Activated CD4-positive, alpha-beta T cell treated with anti-CD3 and anti-CD28 coated beads, Interleukin-2, amount 10 ng/mL, durations not matched to agents 7 days and 5 days (primary cell): ENCODE measurements around the gene CEBPZOS. TPM values are rescaled to one million over a fixed set of nuclear protein-coding genes. Genes with fewer than 3 reads are reported as not detected.
"Not testable (repeated sequence)": the region's sequence is repeated elsewhere in the genome, so short reads cannot be mapped to it uniquely, and the experiment has no call there.

Experiments
- CTCF ChIA-PET: fragments of 350-600 bp; sonication (Branson Sonifier 250); formaldehyde crosslinking; loops from one replicate; lab custom pipeline; 2021; ENCODE audit warnings: antibody characterized with exemption; lab: Charles Lee
- POLR2A ChIA-PET: fragments of 350-600 bp; sonication (Branson Sonifier 250); formaldehyde crosslinking; loops from one replicate; lab custom pipeline; 2021; ENCODE audit warnings: antibody characterized with exemption; lab: Charles Lee
- DNase-seq: peaks from one replicate; pipeline ENCODE4 v3.0.0-alpha.2; 2020
- H3K27ac Mint-ChIP-seq: one replicate; pipeline ENCODE4 v1.8.0; 2021; ENCODE audit warnings: mild to moderate bottlenecking, moderate library complexity, mixed read lengths
- H3K27me3 Mint-ChIP-seq: one replicate; pipeline ENCODE4 v1.8.0; 2021; ENCODE audit warnings: mixed read lengths
- H3K36me3 Mint-ChIP-seq: one replicate; pipeline ENCODE4 v1.8.0; 2021; ENCODE audit warnings: low read depth, mixed read lengths
- H3K4me1 Mint-ChIP-seq: one replicate; pipeline ENCODE4 v1.8.0; 2021; ENCODE audit warnings: mixed read lengths
- H3K4me3 Mint-ChIP-seq: one replicate; pipeline ENCODE4 v1.8.0; 2021; ENCODE audit warnings: mild to moderate bottlenecking, moderate library complexity, mixed read lengths
- H3K9me3 Mint-ChIP-seq: one replicate; pipeline ENCODE4 v1.8.0; 2021; ENCODE audit warnings: mixed read lengths
- total RNA-seq, 2 experiments: library from RNA; stranded (reverse); gene quantifications; one replicate each; pipeline ENCODE4 v1.2.3, GENCODE V29; 2021

The CEBPZOS gene
- total RNA-seq, 2 experiments from 2014 or later = 37.5 to 38.5 TPM

DNA sequence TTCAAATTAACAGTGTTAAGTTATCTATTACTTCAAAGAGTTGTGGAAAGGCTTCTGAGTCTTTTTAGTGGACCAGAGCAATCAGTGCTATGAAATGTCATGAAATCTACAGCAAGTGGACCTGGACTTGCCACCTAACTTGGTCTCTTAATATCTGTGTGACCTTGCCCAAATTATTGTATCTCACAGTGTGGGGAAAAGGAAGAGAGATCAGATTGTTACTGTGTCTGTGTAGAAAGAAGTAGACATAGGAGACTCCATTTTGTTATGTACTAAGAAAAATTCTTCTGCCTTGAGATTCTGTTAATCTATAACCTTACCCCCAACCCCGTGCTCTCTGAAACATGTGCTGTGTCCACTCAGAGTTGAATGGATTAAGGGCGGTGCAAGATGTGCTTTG, 28.8 kb downstream of the CEBPZOS start:
- H3K27me3 Mint-ChIP-seq, CTCF ChIA-PET, H3K9me3 Mint-ChIP-seq, POLR2A ChIA-PET, H3K4me3 Mint-ChIP-seq, H3K27ac Mint-ChIP-seq, DNase-seq: not testable (repeated sequence)
- Mint-ChIP-seq H3K4me1 (peaks cover 59% of the 10 kb centered on the region), H3K36me3 (peaks cover 57% of the 10 kb centered on the region)

DNA sequence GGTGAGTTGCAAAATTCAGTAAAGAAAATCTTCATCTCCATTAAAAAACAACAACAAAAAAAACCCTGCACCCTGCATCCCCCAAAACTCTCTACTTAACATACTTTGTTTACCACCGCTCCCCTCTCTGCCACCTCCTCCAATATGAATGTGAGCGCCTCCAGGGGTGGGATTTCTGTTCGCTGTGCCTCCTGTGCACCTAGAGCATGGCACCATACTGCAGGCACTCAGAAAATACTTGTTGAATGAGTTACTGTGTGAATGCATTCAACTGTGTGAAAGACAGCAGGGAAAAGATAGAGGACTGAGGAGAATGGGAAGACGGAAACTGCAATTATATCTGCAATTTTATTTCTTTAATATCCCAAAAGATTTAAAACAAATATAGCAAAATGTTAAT, 30.6 kb downstream of the CEBPZOS start:
- H3K4me3 Mint-ChIP-seq = no peak overlapping the region
- no peak overlapping the region for H3K27ac Mint-ChIP-seq
- peaks cover 52% of the 10 kb centered on the region for H3K4me1 Mint-ChIP-seq
- peaks cover 40% of the 10 kb centered on the region for H3K36me3 Mint-ChIP-seq
- CTCF ChIA-PET = no interaction called here
- no peaks in the 10 kb centered on the region for H3K9me3 Mint-ChIP-seq
- H3K27me3 Mint-ChIP-seq = no peaks in the 10 kb centered on the region
- no peak for DNase-seq
- POLR2A ChIA-PET = no interaction called here

DNA sequence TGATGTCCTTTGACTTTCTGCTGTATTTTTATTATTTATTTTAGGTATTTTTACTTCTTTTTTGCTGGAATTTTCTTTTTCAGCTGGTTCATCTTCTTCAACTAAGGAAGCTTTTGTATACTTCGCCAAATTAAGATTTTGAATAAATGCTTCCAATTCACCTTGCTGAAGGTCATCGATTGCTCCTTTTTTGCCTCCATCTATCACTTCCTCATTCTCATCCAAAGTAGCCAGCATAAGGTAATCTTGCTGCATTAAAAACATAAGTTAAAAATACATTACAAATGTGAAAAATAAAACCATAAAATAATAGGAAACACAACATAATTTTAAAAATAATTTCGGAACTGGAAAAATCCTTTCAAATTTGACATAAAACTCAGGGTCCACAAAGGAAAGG, 32.5 kb downstream of the CEBPZOS start:
- Mint-ChIP-seq H3K27ac (no peak overlapping the region), H3K36me3 (peaks cover 27% of the 10 kb centered on the region), H3K4me1 (peaks cover 35% of the 10 kb centered on the region), H3K27me3 (no peaks in the 10 kb centered on the region), H3K4me3 (no peak overlapping the region), H3K9me3 (no peaks in the 10 kb centered on the region)
- ChIA-PET CTCF (no interaction called here), POLR2A (no interaction called here)
- DNase-seq = no peak

DNA sequence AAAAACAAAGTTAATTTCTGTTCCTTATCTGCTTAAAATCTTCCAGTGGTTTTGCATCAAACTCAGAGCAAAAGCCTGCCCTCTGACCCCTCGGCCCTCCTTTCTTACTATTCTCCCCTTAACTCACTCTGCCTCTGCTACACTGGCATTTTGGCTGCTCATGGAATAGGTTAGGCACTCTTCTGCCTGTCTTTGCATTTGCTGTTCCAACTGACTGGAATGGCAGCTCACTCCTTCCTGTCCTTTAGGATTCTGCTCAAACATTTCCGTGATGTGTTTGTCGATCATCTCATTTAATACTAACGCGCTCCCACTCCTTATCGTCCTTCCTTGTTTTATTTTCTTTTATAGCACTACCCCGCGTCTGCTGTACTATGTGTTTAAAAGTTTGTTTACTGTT, 34.3 kb downstream of the CEBPZOS start:
- no peak for DNase-seq
- Mint-ChIP-seq H3K4me3 (no peak overlapping the region), H3K9me3 (no peaks in the 10 kb centered on the region), H3K27ac (no peak overlapping the region), H3K27me3 (no peaks in the 10 kb centered on the region), H3K36me3 (peaks cover 28% of the 10 kb centered on the region), H3K4me1 (peaks cover 33% of the 10 kb centered on the region)
- ChIA-PET POLR2A (no interaction called here), CTCF (interaction anchor here (1.4 kb wide), 1 partner anchor 29 kb away, joined by 3 read pairs; no protein-coding TSS in a partner anchor)

DNA sequence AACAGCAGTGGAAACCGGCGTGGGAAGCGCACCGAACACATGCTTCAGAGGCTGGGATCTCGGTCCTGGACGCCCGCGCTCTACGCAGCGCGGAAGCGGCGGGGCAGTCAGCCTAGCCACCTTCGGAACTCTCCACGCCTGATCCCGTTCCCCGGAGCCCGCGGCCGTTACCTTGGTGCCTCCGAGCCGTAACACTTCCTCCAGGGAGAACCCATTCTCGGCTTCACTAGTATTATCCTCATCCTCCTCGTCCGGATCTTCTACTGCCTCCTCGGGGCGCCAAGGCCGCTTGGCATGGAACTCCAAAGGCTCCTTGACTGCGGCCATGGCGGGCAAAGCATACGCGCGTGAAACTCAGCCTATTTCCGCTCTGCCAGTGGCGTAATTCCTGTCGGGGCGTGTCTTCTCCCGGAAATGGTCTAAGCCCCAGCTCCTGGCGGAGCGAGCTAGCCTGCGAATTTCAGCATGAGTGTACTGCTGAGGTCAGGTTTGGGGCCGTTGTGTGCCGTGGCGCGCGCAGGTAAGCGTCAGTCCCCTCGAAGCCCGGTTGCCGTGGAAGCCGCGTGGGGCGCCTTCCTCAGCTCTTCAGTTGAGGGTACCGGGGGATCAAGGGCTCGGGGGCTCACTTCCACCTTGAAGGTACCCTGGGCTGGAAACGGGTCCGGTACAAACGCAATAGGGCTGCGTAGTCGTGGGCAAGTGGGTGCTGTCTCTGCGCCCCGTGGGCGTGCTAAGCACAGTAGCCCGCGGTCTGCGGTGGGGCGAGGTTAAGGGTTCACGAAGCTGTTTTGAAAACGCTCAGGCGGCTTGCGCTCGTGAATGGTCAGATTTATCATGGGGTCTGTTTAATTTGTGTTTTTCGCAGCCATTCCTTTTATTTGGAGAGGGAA, 35.2 kb downstream of the CEBPZOS start, which contains the start of the genes CEBPZ and NDUFAF7:
TSS of gene CEBPZ (minus strand) at position 356 of the 890 bp plus-strand sequence. CDS start at position 327, 29 bp downstream.
TSS of gene NDUFAF7 (plus strand) at position 418 of the 890 bp plus-strand sequence. CDS start at position 466, 48 bp downstream.
- CTCF ChIA-PET = interaction anchor here (0.9 to 1.4 kb wide), 4 partner anchors 14 to 120 kb away, joined by 3 to 6 read pairs (median 4); partner anchors contain the start of gene EIF2AK2
- POLR2A ChIA-PET = no interaction called here
- peak; percentile 91 for DNase-seq
- Mint-ChIP-seq H3K27me3 (no peaks in the 10 kb centered on the region), H3K9me3 (peaks cover 3% of the 10 kb centered on the region), H3K4me3 (no peak within 1 kb of the TSS), H3K27ac (no peak within 1 kb of the TSS), H3K4me1 (peaks cover 29% of the 10 kb centered on the region), H3K36me3 (peaks cover 28% of the 10 kb centered on the region)

DNA sequence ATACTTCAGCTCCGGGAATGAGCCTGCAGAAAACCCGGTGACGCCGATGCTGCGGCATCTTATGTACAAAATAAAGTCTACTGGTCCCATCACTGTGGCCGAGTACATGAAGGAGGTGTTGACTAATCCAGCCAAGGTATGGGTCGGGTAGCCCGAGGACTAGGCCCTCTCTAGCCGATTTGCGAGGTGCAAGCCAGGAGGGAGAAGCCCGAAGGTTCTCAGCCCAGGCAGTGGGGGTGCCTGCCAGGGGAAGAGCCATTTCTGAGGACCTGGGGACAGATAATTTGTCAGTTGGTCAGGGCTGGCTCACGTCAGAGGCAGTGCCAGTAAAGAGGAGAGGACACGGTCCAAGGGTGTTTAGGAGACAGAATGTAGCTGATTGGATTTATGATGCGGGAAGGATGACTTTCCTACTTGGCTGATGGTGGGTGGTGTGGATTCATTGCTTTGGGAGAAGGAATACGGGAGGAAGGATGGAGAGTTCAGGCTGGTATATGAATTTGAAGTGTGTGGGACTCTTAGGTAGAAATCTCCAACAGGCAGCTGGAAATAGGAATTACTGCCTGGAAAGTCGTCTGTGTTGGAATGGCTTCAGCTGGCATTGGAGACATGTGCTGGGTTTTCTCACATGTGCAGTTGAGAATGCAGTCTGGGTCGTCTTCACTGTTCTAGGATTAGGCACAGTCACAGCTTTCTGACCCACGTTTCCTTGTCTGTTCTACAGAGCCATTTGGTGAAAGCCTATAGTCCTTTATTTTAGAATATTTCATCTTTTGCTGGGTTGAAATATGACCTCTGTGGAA, 36.0 kb downstream of the CEBPZOS start:
- CTCF ChIA-PET = interaction anchor here (0.9 to 1.4 kb wide), 4 partner anchors 15 to 120 kb away, joined by 3 to 6 read pairs (median 4); partner anchors contain the start of gene EIF2AK2
- H3K4me3 Mint-ChIP-seq = no peak overlapping the region
- H3K4me1 Mint-ChIP-seq = peaks cover 24% of the 10 kb centered on the region
- DNase-seq = no peak
- H3K9me3 Mint-ChIP-seq = peaks cover 3% of the 10 kb centered on the region
- H3K27ac Mint-ChIP-seq = no peak overlapping the region
- POLR2A ChIA-PET = no interaction called here
- no peaks in the 10 kb centered on the region for H3K27me3 Mint-ChIP-seq
- peaks cover 27% of the 10 kb centered on the region for H3K36me3 Mint-ChIP-seq

DNA sequence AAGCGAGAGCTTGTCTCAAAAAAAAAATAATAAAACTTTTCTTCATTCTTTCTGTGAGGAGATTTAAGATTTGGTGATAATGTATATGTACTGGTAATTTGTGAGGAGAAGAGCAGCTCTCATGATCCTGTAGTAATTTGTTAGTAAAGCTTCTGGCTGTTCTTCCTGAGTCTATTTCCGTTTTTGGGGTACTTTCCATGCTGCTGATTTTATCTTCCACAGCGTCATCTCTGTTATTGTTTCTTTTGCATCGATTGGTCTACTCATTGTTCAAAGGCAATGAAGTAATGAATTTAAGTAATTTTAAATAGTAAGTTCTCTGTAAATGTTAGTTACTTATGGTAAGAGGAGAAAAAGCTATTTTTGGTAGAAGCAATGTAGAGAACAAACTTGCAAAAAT, 47.1 kb downstream of the CEBPZOS start:
- Mint-ChIP-seq H3K27me3 (no peaks in the 10 kb centered on the region), H3K36me3 (peaks cover 78% of the 10 kb centered on the region), H3K4me3 (no peak overlapping the region), H3K27ac (peak overlapping the region; percentile 36), H3K9me3 (peaks cover 4% of the 10 kb centered on the region), H3K4me1 (peaks cover 18% of the 10 kb centered on the region)
- ChIA-PET CTCF (interaction anchor here (1.6 kb wide), 1 partner anchor 9 kb away, joined by 4 read pairs; no protein-coding TSS in a partner anchor), POLR2A (no interaction called here)
- DNase-seq = no peak

DNA sequence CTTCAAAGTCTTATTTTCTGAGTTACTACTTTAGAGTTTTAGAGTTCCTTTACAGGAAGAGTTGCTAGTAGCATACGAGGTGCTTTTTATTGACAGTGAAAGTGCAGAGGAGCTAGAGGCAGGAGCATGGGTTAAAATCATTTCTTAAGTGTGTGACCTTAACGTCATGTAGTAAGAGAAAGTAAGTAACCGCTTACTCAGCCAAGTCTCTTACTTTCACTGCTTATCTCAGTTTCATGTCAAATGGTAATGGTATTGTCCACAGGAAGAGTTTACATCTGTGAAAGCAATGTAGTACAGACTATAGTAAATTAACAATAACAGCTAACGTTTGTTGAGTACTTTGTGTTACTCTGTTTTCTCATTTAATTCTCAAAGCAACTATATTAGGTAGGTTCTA, 47.7 kb downstream of the CEBPZOS start:
- Mint-ChIP-seq H3K9me3 (peaks cover 4% of the 10 kb centered on the region), H3K27me3 (no peaks in the 10 kb centered on the region), H3K36me3 (peaks cover 79% of the 10 kb centered on the region), H3K4me3 (no peak overlapping the region), H3K4me1 (peaks cover 18% of the 10 kb centered on the region), H3K27ac (peak overlapping the region; percentile 36)
- POLR2A ChIA-PET = no interaction called here
- CTCF ChIA-PET = interaction anchor here (1.6 kb wide), 1 partner anchor 9 kb away, joined by 4 read pairs; no protein-coding TSS in a partner anchor
- no peak for DNase-seq

DNA sequence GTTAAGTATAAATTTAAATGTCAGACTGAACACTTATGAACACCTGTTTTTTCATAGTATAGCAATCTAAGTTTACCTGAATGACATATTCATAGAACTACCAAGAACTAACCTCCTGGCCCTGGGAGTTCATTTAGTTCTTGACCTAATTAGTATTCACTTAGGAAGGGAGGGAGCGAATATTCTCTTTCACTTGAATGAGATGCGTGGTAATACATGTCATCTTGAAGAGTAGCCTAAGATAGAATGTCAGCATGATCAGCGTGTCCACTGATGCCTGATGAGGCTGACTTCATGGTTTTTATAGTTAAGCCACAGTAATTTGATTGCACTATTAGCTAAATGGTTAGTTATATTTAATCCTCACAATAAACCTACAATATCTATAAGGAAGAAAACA, 48.5 kb downstream of the CEBPZOS start:
- ChIA-PET CTCF (interaction anchor here (0.9 to 1.6 kb wide), 2 partner anchors 8 to 56 kb away, joined by 4 read pairs; no protein-coding TSS in a partner anchor), POLR2A (no interaction called here)
- H3K27ac Mint-ChIP-seq = no peak overlapping the region
- no peak for DNase-seq
- H3K4me1 Mint-ChIP-seq = peaks cover 18% of the 10 kb centered on the region
- H3K36me3 Mint-ChIP-seq = peaks cover 80% of the 10 kb centered on the region
- no peaks in the 10 kb centered on the region for H3K27me3 Mint-ChIP-seq
- H3K4me3 Mint-ChIP-seq = no peak overlapping the region
- H3K9me3 Mint-ChIP-seq = peaks cover 4% of the 10 kb centered on the region

DNA sequence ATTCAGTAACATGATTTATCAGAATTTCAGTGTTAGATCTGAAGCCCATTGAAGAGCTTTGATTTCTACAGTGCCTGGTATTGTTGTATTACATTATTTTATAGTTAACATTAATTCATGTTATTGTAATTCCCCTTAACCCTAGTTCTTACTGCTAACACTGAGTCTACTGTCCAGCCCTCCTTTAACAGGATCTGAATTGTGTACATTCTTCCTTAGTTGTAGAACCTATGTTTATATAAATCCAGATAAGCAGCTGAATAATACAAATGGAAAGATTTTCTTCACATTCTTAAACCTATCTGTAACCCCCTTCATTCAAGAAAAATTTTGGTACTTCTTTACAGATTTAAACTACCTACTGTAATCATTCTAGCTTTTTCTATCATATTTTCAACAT, 49.9 kb downstream of the CEBPZOS start:
- DNase-seq = no peak
- H3K4me1 Mint-ChIP-seq = peaks cover 12% of the 10 kb centered on the region
- no peak overlapping the region for H3K4me3 Mint-ChIP-seq
- POLR2A ChIA-PET = no interaction called here
- CTCF ChIA-PET = no interaction called here
- H3K36me3 Mint-ChIP-seq = peaks cover 75% of the 10 kb centered on the region
- no peak overlapping the region for H3K27ac Mint-ChIP-seq
- peaks cover 4% of the 10 kb centered on the region for H3K9me3 Mint-ChIP-seq
- no peaks in the 10 kb centered on the region for H3K27me3 Mint-ChIP-seq

DNA sequence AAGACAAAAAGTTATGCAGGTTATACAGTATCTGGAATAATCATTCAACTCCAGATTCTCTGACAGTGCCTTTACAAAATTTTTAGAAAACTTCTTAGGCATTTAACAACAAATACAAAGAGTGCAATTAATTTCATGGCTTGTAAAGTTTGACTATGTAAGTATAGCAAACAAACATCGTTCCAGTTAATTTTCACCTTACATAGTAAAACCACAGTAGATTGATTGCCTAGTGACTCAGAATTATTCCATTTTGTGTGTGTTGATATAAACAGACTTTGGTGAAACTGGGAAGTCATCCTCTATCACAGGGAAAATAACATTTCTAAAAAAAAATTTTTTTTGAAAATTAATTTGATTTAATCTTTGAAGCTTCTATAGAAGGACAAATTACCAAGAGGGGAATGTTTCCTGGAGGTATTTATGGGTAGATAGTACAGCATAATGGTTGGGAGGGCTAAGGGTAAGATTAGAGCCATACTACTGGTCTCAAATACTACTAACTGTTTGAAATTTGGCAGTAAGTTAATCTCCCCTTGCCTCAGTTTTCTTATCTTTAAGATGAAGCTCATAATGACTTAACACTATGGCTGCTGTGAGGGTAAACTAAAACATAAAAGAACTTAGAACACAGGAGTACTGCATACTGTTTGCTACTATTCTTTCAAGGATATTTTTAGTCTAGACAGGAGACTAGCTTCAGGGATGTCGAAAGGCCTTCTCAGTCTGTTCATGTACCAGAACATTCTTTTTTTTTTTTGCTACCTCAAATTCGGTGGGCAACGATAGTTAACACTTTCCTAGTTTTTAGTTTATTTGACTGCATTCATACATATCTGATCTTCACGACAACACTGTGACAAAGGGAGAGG, 54.8 kb downstream of the CEBPZOS start:
- H3K4me3 Mint-ChIP-seq = no peak overlapping the region
- H3K27ac Mint-ChIP-seq = no peak overlapping the region
- no peak for DNase-seq
- peaks cover 54% of the 10 kb centered on the region for H3K36me3 Mint-ChIP-seq
- no peaks in the 10 kb centered on the region for H3K4me1 Mint-ChIP-seq
- no peaks in the 10 kb centered on the region for H3K27me3 Mint-ChIP-seq
- no peaks in the 10 kb centered on the region for H3K9me3 Mint-ChIP-seq
- CTCF ChIA-PET = interaction anchor here (0.6 to 0.7 kb wide), 2 partner anchors 314 to 471 kb away, joined by 3 to 4 read pairs; no protein-coding TSS in a partner anchor
- POLR2A ChIA-PET = no interaction called here
